Left lung (tissue), 10 donors: ENCODE measurements around the gene AQP3. TPM values are rescaled to one million over a fixed set of nuclear protein-coding genes. Genes with fewer than 3 reads are reported as not detected.
A peak's percentile ranks its signal among the peaks of the same experiment; 100 is the strongest.

ENCODE experiments used
- ATAC-seq: fragments of 200-7000 bp; cut with Tn5 transposase; one replicate; pipeline ENCODE4 v1.9.1; 2020; ENCODE audit warnings: moderate library complexity
- DNase-seq, 4 donors: peaks; one replicate each; pipeline ENCODE4 v3.0.0-alpha.2; 2013 to 2020
- H3K27ac ChIP-seq, 2 donors: fragments of 200-600 bp; sonication (generic) in 1 of 2; one replicate each; pipeline versions ENCODE4 v1.5.0 to v1.8.0; 2020 to 2021
- H3K27me3 ChIP-seq, 2 donors: fragments of 200-600 bp; sonication (generic) in 1 of 2; one replicate each; pipeline versions ENCODE4 v1.5.0 to v1.8.0; 2020 to 2021
- H3K36me3 ChIP-seq, 2 donors: fragments of 200-600 bp; sonication (generic) in 1 of 2; one replicate each; pipeline versions ENCODE4 v1.5.0 to v1.8.0; 2020 to 2021
- H3K4me1 ChIP-seq, 2 donors: fragments of 200-600 bp; one replicate each; pipeline ENCODE4 v1.8.0; 2021
- H3K4me3 ChIP-seq, 2 donors: fragments of 200-600 bp; sonication (generic) in 1 of 2; one replicate each; pipeline versions ENCODE4 v1.5.0 to v1.8.0; 2020 to 2021; ENCODE audit warnings: mild to moderate bottlenecking in 1 of 2
- H3K9me3 ChIP-seq, 2 donors: fragments of 200-600 bp; sonication (generic) in 1 of 2; one replicate each; pipeline versions ENCODE4 v1.5.0 to v1.8.0; 2020 to 2021
- CTCF ChIP-seq, 2 donors: fragments of 200-600 bp; sonication (generic) in 1 of 2; IDR thresholded peaks; one replicate each; pipeline versions ENCODE4 v1.5.0 to v1.8.0; 2021; ENCODE audit warnings: antibody characterized with exemption in 2 of 2
- intact Hi-C, 2 donors: fragments of 100-400 bp; cut with DNase I; formaldehyde crosslinking; loops; one replicate each; pipeline versions ENCODE4 v1.11.2 to v1.14.2; 2022
- polyA plus RNA-seq, 6 donors: library from polyadenylated mRNA; unstranded; fragments of 120-200 nt; gene quantifications; one replicate each; pipeline ENCODE4 v1.2.1, GENCODE V29; 2013; ENCODE audit not compliant: insufficient read length in 6 of 6
- total RNA-seq, 2 donors: library from RNA; stranded (reverse); fragmentation: NEBNext Ultra II Directional; extraction: Animal tissue kit (Norgen Biotek cat#: 25700); gene quantifications; one replicate each; pipeline ENCODE4 v1.2.1, GENCODE V29; 2021
- donor health status: DM: no; HTN: yes; CAD: no.
- donor health status: DM: no; HTN: no; CAD: no.

AQP3 gene
- total and polyA plus RNA-seq, 8 donors = 8.0 to 265 (median 28.0) TPM

GRCh38 chr9:33415501-33416038 lies 31.8 kb downstream of the AQP3 start:
- Histone ChIP-seq H3K4me1 (peaks cover 4 to 19% of the 10 kb centered on the region in 2 donors), H3K27ac (peak overlapping the region; percentile 39 to 75), H3K9me3 (no peaks in the 10 kb centered on the region), H3K36me3 (no peaks in the 10 kb centered on the region), H3K4me3 (no peak overlapping the region), H3K27me3 (no peaks in the 10 kb centered on the region)
- peak; percentile 70 to 83 for TF ChIP-seq CTCF (IDR thresholded peaks at IDR 0.05)
- intact Hi-C loops = no loop called here
- DNase-seq = peak; percentile 25 to 92 (median 86)
- ATAC-seq = peak; percentile 95

- Histone ChIP-seq H3K27me3 (no peaks in the 10 kb centered on the region), H3K9me3 (no peaks in the 10 kb centered on the region), H3K4me1 (peaks cover 4 to 19% of the 10 kb centered on the region in 2 donors), H3K36me3 (no peaks in the 10 kb centered on the region), H3K27ac (peak overlapping the region; percentile 51 to 56), H3K4me3 (no peak overlapping the region)
- no peak for TF ChIP-seq CTCF (IDR thresholded peaks at IDR 0.05)
- ATAC-seq = peak; percentile 48
- intact Hi-C loops = no loop called here
- DNase-seq = no peak
These were observed 32.4 kb downstream of the AQP3 start for GRCh38 chr9:33414889-33415500.

GRCh38 chr9:33414268-33414667 lies 33.1 kb downstream of the AQP3 start:
- H3K27me3 ChIP-seq = no peaks in the 10 kb centered on the region
- ATAC-seq (peak; percentile 49), DNase-seq (peak in 1 of 4 donors; percentile 53)
- H3K27ac ChIP-seq = peak overlapping the region; percentile 51 to 56
- H3K4me3 ChIP-seq = no peak overlapping the region
- H3K36me3 ChIP-seq = no peaks in the 10 kb centered on the region
- no peak for TF ChIP-seq CTCF (IDR thresholded peaks at IDR 0.05)
- intact Hi-C loops = no loop called here
- no peaks in the 10 kb centered on the region for H3K9me3 ChIP-seq
- H3K4me1 ChIP-seq = peaks cover 4 to 19% of the 10 kb centered on the region in 2 donors

- Histone ChIP-seq H3K4me1 (peaks cover 5 to 14% of the 10 kb centered on the region in 2 donors), H3K9me3 (no peaks in the 10 kb centered on the region), H3K4me3 (no peak overlapping the region), H3K27me3 (no peaks in the 10 kb centered on the region), H3K27ac (no peak overlapping the region), H3K36me3 (no peaks in the 10 kb centered on the region)
- intact Hi-C loops = no loop called here
- no peak for TF ChIP-seq CTCF (IDR thresholded peaks at IDR 0.05)
- ATAC-seq = no peak
- DNase-seq = no peak
These were observed 39.3 kb downstream of the AQP3 start for GRCh38 chr9:33408087-33408486.

- Histone ChIP-seq H3K4me1 (peaks cover 5 to 14% of the 10 kb centered on the region in 2 donors), H3K27me3 (no peaks in the 10 kb centered on the region), H3K36me3 (no peaks in the 10 kb centered on the region), H3K9me3 (no peaks in the 10 kb centered on the region), H3K4me3 (no peak overlapping the region), H3K27ac (no peak overlapping the region)
- no peak for TF ChIP-seq CTCF (IDR thresholded peaks at IDR 0.05)
- no peak for ATAC-seq
- intact Hi-C loops = no loop called here
- DNase-seq = no peak
These were observed 40.3 kb downstream of the AQP3 start for GRCh38 chr9:33407061-33407460.
